Sigmoid colon (tissue), 4 donors: ENCODE measurements around the gene APOBEC3B.

Experiments used
- EP300 ChIP-seq, 4 donors: sonication (generic); formaldehyde crosslinking; IDR thresholded peaks; one replicate each; pipeline ENCODE4 v1.6.1; 2017; ENCODE audit warnings: antibody characterized with exemption in 4 of 4
- POLR2A ChIP-seq, 2 donors: fragments of 450-650 bp; IDR thresholded peaks; one replicate each; pipeline ENCODE4 v1.6.1; 2016; ENCODE audit warnings: antibody characterized with exemption in 2 of 2, mild to moderate bottlenecking in 2 of 2, moderate library complexity in 2 of 2
- POLR2AphosphoS5 ChIP-seq, 4 donors: sonication (generic); formaldehyde crosslinking; IDR thresholded peaks; one replicate each; pipeline ENCODE4 v1.6.1; 2017; ENCODE audit warnings: antibody characterized with exemption in 4 of 4
- TF ChIP-seq, protein P1 (sequence below), 4 experiments: fragments of 450-650 bp in 3 of 4; fragments of 200-600 bp in 1 of 4; IDR thresholded peaks; one replicate each; pipeline ENCODE4 v1.5.1; 2016 to 2019; ENCODE audit warnings: antibody characterized with exemption in 4 of 4, mild to moderate bottlenecking in 3 of 4, moderate library complexity in 2 of 4

- TF ChIP-seq, protein P1, sequence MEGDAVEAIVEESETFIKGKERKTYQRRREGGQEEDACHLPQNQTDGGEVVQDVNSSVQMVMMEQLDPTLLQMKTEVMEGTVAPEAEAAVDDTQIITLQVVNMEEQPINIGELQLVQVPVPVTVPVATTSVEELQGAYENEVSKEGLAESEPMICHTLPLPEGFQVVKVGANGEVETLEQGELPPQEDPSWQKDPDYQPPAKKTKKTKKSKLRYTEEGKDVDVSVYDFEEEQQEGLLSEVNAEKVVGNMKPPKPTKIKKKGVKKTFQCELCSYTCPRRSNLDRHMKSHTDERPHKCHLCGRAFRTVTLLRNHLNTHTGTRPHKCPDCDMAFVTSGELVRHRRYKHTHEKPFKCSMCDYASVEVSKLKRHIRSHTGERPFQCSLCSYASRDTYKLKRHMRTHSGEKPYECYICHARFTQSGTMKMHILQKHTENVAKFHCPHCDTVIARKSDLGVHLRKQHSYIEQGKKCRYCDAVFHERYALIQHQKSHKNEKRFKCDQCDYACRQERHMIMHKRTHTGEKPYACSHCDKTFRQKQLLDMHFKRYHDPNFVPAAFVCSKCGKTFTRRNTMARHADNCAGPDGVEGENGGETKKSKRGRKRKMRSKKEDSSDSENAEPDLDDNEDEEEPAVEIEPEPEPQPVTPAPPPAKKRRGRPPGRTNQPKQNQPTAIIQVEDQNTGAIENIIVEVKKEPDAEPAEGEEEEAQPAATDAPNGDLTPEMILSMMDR (IDR thresholded peaks at IDR 0.05), result no peak
- TF ChIP-seq POLR2A (IDR thresholded peaks at IDR 0.05) (no peak), POLR2AphosphoS5 (IDR thresholded peaks at IDR 0.05) (no peak), EP300 (IDR thresholded peaks at IDR 0.05) (no peak)
These were observed 32.2 kb upstream of the APOBEC3B start for GRCh38 chr22:38949889-38950405.
